Duodenal mucosa (tissue), 2 donors: ENCODE measurements around the gene MTM1.

ENCODE experiments used
- H3K27ac ChIP-seq: one replicate; pipeline ENCODE4 v1.7.0; 2013; ENCODE audit warnings: low read depth, low read length
- H3K27me3 ChIP-seq, 2 donors: one replicate each; pipeline ENCODE4 v1.7.0; 2013; ENCODE audit warnings: low read length in 2 of 2, control low read depth in 1 of 2; ENCODE audit not compliant: insufficient read depth in 2 of 2, control insufficient read depth in 1 of 2
- H3K36me3 ChIP-seq, 2 donors: one replicate each; pipeline ENCODE4 v1.7.0; 2013; ENCODE audit warnings: low read length in 2 of 2, control low read depth in 1 of 2; ENCODE audit not compliant: insufficient read depth in 2 of 2, control insufficient read depth in 1 of 2
- H3K4me1 ChIP-seq, 2 donors: one replicate each; pipeline ENCODE4 v1.7.0; 2013; ENCODE audit warnings: low read length in 2 of 2, control low read depth in 1 of 2; ENCODE audit not compliant: insufficient read depth in 2 of 2, control insufficient read depth in 1 of 2
- H3K4me3 ChIP-seq, 2 donors: one replicate each; pipeline ENCODE4 v1.7.0; 2013; ENCODE audit warnings: low read length in 2 of 2, low read depth in 1 of 2
- H3K9ac ChIP-seq, 2 donors: one replicate each; pipeline ENCODE4 v1.7.0; 2013; ENCODE audit warnings: low read length in 2 of 2, low read depth in 1 of 2
- H3K9me3 ChIP-seq, 2 donors: one replicate each; pipeline ENCODE4 v1.7.0; 2013; ENCODE audit warnings: low read length in 2 of 2, control low read depth in 1 of 2; ENCODE audit not compliant: control insufficient read depth in 1 of 2

MTM1 gene

DNA sequence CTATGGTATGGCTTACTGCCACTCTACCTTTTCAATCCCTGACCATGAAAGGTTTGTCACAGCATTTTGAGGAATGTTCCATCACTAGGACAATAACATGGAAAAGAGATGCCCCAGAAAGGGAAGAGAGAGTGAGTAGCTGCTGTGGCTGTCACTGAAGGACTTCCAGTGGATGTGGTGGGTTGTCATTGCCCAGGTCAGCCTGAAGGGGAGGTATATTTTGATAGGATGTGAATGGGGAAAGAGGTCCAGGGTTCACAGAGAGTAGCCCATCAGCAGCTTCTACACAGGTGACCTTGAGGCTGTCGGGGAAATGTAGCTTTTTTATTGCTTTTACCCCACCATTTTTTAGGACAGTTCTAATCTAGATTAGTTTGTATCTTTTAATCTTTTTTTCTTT is 30.8 kb downstream of the MTM1 start:
- peaks cover 11 to 42% of the 10 kb centered on the region in 2 donors for H3K36me3 ChIP-seq
- no peak overlapping the region for H3K9ac ChIP-seq
- no peaks in the 10 kb centered on the region for H3K27me3 ChIP-seq
- no peaks in the 10 kb centered on the region for H3K4me1 ChIP-seq
- H3K9me3 ChIP-seq = no peaks in the 10 kb centered on the region
- no peak overlapping the region for H3K27ac ChIP-seq
- H3K4me3 ChIP-seq = no peak overlapping the region

- H3K36me3 ChIP-seq = peaks cover 11 to 34% of the 10 kb centered on the region in 2 donors
- H3K27me3 ChIP-seq = no peaks in the 10 kb centered on the region
- no peaks in the 10 kb centered on the region for H3K9me3 ChIP-seq
- H3K4me1 ChIP-seq = no peaks in the 10 kb centered on the region
- no peak overlapping the region for H3K4me3 ChIP-seq
- H3K9ac ChIP-seq = no peak overlapping the region
- no peak overlapping the region for H3K27ac ChIP-seq
Observed at GRCh38 chrX:150602296-150602695, 33.9 kb downstream of the MTM1 start.

DNA sequence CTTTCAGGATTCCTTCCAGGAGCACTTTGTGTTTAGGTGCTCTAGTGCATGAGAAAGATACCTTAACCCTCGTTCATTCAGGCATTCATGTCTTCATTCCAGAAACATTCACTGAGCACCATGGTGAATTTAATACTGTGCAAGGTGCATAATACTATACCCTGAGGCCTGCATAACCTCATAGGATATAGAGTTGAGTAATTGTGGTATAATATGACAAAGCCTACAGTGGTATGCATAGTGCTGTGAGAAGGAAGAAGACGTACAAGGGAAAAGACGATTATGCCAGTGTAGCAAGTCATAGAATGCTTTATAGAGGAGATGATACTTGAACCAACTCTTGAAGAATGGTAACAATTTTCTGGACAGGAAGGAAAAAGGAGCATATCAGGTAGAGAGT is 34.3 kb downstream of the MTM1 start:
- H3K27ac ChIP-seq = no peak overlapping the region

GRCh38 chrX:150605603-150606002 is 37.2 kb downstream of the MTM1 start:
- Histone ChIP-seq H3K27me3 (no peaks in the 10 kb centered on the region), H3K27ac (no peak overlapping the region), H3K4me3 (no peak overlapping the region), H3K4me1 (peaks cover 0 to 3% of the 10 kb centered on the region in 2 donors), H3K36me3 (peaks cover 11 to 16% of the 10 kb centered on the region in 2 donors), H3K9me3 (no peaks in the 10 kb centered on the region), H3K9ac (no peak overlapping the region)

More for the DNA sequence above, 34.3 kb downstream of the MTM1 start:
- H3K36me3 ChIP-seq = peaks cover 11 to 31% of the 10 kb centered on the region in 2 donors
- no peak overlapping the region for H3K4me3 ChIP-seq
- H3K9me3 ChIP-seq = no peaks in the 10 kb centered on the region
- H3K27me3 ChIP-seq = no peaks in the 10 kb centered on the region
- no peaks in the 10 kb centered on the region for H3K4me1 ChIP-seq
- H3K9ac ChIP-seq = no peak overlapping the region

- H3K27ac ChIP-seq = no peak overlapping the region
- no peak overlapping the region for H3K9ac ChIP-seq
Observed at GRCh38 chrX:150607201-150607600, 38.8 kb downstream of the MTM1 start.

GRCh38 chrX:150610043-150610442 is 41.6 kb downstream of the MTM1 start:
- no peak overlapping the region for H3K9ac ChIP-seq
- H3K27me3 ChIP-seq = no peaks in the 10 kb centered on the region
- H3K9me3 ChIP-seq = no peaks in the 10 kb centered on the region
- no peak overlapping the region for H3K4me3 ChIP-seq
- peaks cover 7 to 13% of the 10 kb centered on the region in 2 donors for H3K36me3 ChIP-seq
- peaks cover 0 to 5% of the 10 kb centered on the region in 2 donors for H3K4me1 ChIP-seq
- H3K27ac ChIP-seq = no peak overlapping the region

More at GRCh38 chrX:150607201-150607600, 38.8 kb downstream of the MTM1 start:
- Histone ChIP-seq H3K36me3 (peaks cover 5 to 7% of the 10 kb centered on the region in 2 donors), H3K9me3 (no peaks in the 10 kb centered on the region), H3K4me1 (peaks cover 0 to 5% of the 10 kb centered on the region in 2 donors), H3K4me3 (no peak overlapping the region), H3K27me3 (no peaks in the 10 kb centered on the region)

DNA sequence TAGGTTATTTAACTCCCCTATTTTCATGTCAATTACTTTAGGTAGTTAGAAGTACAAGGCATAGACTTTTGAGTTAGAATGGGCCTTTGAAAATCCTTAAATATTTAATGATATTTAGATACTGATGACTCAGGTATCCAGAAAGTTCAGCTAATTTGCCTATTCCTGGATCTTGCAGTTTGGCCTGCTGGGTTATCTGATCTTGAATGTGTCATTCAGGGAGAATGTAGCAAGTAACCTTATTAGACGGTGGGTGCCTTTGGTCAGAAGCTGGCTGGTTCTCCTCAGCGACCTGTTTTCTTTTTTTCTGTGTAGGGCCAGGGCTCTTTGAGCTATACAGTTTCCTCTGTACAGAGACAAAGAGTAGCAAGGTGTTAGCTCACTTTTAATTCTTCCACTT is 42.0 kb downstream of the MTM1 start:
- Histone ChIP-seq H3K9ac (no peak overlapping the region), H3K36me3 (peaks cover 11 to 14% of the 10 kb centered on the region in 2 donors), H3K27me3 (no peaks in the 10 kb centered on the region), H3K4me3 (no peak overlapping the region), H3K4me1 (peaks cover 0 to 5% of the 10 kb centered on the region in 2 donors), H3K27ac (no peak overlapping the region), H3K9me3 (no peaks in the 10 kb centered on the region)

GRCh38 chrX:150615356-150615755 is 46.9 kb downstream of the MTM1 start:
- H3K27ac ChIP-seq = no peak overlapping the region
- no peaks in the 10 kb centered on the region for H3K9me3 ChIP-seq
- peaks cover 4 to 5% of the 10 kb centered on the region in 2 donors for H3K4me1 ChIP-seq
- no peak overlapping the region for H3K9ac ChIP-seq
- H3K27me3 ChIP-seq = no peaks in the 10 kb centered on the region
- H3K4me3 ChIP-seq = no peak overlapping the region
- H3K36me3 ChIP-seq = peaks cover 14 to 16% of the 10 kb centered on the region in 2 donors

GRCh38 chrX:150616179-150616862 is 47.9 kb downstream of the MTM1 start:
- Histone ChIP-seq H3K4me1 (peaks cover 0 to 4% of the 10 kb centered on the region in 2 donors), H3K27me3 (no peaks in the 10 kb centered on the region), H3K4me3 (no peak overlapping the region), H3K9me3 (no peaks in the 10 kb centered on the region), H3K27ac (no peak overlapping the region), H3K36me3 (peaks cover 17 to 19% of the 10 kb centered on the region in 2 donors), H3K9ac (no peak overlapping the region)

DNA sequence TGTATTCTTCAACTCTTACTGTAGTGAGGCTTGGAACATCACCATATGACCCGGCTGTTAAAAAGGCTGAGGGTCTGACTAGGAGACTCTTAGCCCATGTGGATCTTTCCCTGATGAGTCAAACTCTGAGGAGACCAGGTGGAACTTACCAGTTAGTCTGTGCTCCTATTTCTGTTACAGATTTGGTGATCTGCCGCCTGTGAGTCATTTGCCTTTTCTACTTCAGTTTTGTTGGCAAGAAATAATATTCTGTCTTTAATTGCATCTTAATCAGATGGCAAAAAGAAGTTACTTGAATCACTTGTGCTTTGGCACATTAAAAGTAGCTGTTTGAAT is 48.4 kb downstream of the MTM1 start:
- Histone ChIP-seq H3K27me3 (no peaks in the 10 kb centered on the region), H3K9me3 (no peaks in the 10 kb centered on the region), H3K9ac (no peak overlapping the region), H3K4me3 (no peak overlapping the region), H3K36me3 (peaks cover 14 to 19% of the 10 kb centered on the region in 2 donors), H3K27ac (no peak overlapping the region), H3K4me1 (peaks cover 0 to 4% of the 10 kb centered on the region in 2 donors)
